DND-41 (cell line): ENCODE measurements around the gene HCAR3.

ENCODE experiments used
- ATAC-seq: fragments of 200-7000 bp; cut with Tn5 transposase; 3 replicates; pipeline ENCODE4 v1.9.1; 2021; ENCODE audit warnings: low read depth; ENCODE audit not compliant: insufficient read depth
- DNase-seq: peaks from one replicate; pipeline ENCODE4 v3.0.0-alpha.2; 2020
- H2AFZ ChIP-seq: 2 replicates; pipeline ENCODE4 v1.6.0; 2012; ENCODE audit warnings: low read depth, low read length
- H3K27ac ChIP-seq: 2 replicates; pipeline ENCODE4 v1.5.1; 2012; ENCODE audit warnings: low read length, inconsistent platforms
- H3K27me3 ChIP-seq: fragments of 200-600 bp; sonication (generic); 2 replicates; pipeline ENCODE4 v1.6.0; 2012; ENCODE audit warnings: low read length, mild to moderate bottlenecking, inconsistent platforms; ENCODE audit not compliant: insufficient read depth, poor library complexity
- H3K36me3 ChIP-seq: 2 replicates; pipeline ENCODE4 v1.5.1; 2012; ENCODE audit warnings: low read length, inconsistent platforms; ENCODE audit not compliant: insufficient read depth
- H3K4me1 ChIP-seq: 2 replicates; pipeline ENCODE4 v1.5.1; 2012; ENCODE audit warnings: mild to moderate bottlenecking, low read length; ENCODE audit not compliant: insufficient read depth
- H3K4me2 ChIP-seq: 2 replicates; pipeline ENCODE4 v1.6.0; 2012; ENCODE audit warnings: mild to moderate bottlenecking, moderate library complexity, low read length, inconsistent platforms; ENCODE audit not compliant: insufficient read depth
- H3K4me3 ChIP-seq, 2 experiments: fragments of 200-600 bp in 1 of 2; shearing (Covaris generic) in 1 of 2; 2 replicates each; pipeline ENCODE4 v1.5.1; 2012 to 2016; ENCODE audit warnings: inconsistent platforms in 2 of 2, low read length in 2 of 2, mild to moderate bottlenecking in 2 of 2, low read depth in 1 of 2, moderate library complexity in 1 of 2
- H3K79me2 ChIP-seq: 2 replicates; pipeline ENCODE4 v1.6.0; 2012; ENCODE audit warnings: low read length, inconsistent platforms; ENCODE audit not compliant: insufficient read depth
- H3K9ac ChIP-seq: 2 replicates; pipeline ENCODE4 v1.6.0; 2012; ENCODE audit warnings: low read depth, mild to moderate bottlenecking, inconsistent platforms, low read length, moderate library complexity
- H3K9me3 ChIP-seq: 2 replicates; pipeline ENCODE4 v1.5.1; 2012; ENCODE audit warnings: low read length, moderate library complexity, mild to moderate bottlenecking, inconsistent platforms; ENCODE audit not compliant: insufficient read depth, severe bottlenecking
- H4K20me1 ChIP-seq: 2 replicates; pipeline ENCODE4 v1.6.0; 2012; ENCODE audit warnings: low read length; ENCODE audit not compliant: insufficient read depth
- CTCF ChIP-seq: IDR thresholded peaks from 2 replicates; pipeline ENCODE4 v1.5.1; 2012; ENCODE audit warnings: borderline replicate concordance, low read length, moderate library complexity, mild to moderate bottlenecking; ENCODE audit not compliant: poor library complexity, severe bottlenecking; ENCODE audit errors: extremely low read depth
- EZH2 ChIP-seq: IDR thresholded peaks from 3 replicates; pipeline ENCODE4 v1.6.1; 2012; ENCODE audit warnings: borderline replicate concordance, low read depth, mild to moderate bottlenecking, moderate library complexity, low read length, inconsistent platforms; ENCODE audit not compliant: severe bottlenecking

HCAR3 gene

DNA sequence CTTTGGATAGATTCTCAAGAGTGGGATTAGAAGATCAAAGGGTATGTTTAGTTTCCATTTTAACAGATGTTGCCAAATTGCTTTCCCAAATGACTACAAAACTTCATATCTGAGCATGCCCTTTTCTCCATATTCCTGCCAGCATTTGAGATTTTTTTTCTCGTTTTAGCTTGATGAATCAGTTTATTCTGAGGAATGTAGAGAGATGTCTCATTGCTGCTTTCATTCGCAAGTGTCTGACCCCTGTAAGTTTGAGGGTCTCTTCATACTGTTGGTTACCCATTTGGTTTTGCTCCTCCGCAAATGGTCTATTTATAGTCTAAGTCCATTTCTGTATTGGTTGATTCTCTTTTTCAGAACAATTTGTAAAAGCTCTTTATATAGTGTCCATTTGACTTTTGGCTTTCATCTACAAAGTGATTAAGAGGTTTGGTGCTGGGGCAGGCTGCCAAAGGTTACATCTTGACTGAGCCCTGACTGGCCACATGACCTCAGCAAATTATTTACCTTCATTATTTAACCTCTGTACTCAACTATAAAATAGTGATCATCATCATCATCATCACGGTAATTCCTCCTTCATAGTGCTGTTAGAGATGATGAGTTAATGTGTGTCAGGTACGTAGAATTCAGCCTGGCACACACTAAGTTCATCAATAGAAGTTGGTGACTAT is 47.1 kb downstream of the HCAR3 start:
- TF ChIP-seq EZH2 (no peak), CTCF (no peak)
- H3K9ac ChIP-seq = no peak overlapping the region
- H3K36me3 ChIP-seq = no peaks in the 10 kb centered on the region
- H3K27ac ChIP-seq = no peak overlapping the region
- no peak overlapping the region for H3K4me2 ChIP-seq
- H3K79me2 ChIP-seq = no peaks in the 10 kb centered on the region
- ATAC-seq = no peak
- no peak for DNase-seq
- no peak overlapping the region for H2AFZ ChIP-seq
- H3K4me3 ChIP-seq = no peak overlapping the region
- no peaks in the 10 kb centered on the region for H4K20me1 ChIP-seq
- H3K9me3 ChIP-seq = no peaks in the 10 kb centered on the region
- H3K27me3 ChIP-seq = no peaks in the 10 kb centered on the region
- no peaks in the 10 kb centered on the region for H3K4me1 ChIP-seq

GRCh38 chr12:122668268-122668667 is 48.3 kb downstream of the HCAR3 start:
- TF ChIP-seq CTCF (no peak), EZH2 (no peak)
- Histone ChIP-seq H4K20me1 (no peaks in the 10 kb centered on the region), H3K79me2 (no peaks in the 10 kb centered on the region), H3K9me3 (no peaks in the 10 kb centered on the region), H3K27me3 (no peaks in the 10 kb centered on the region), H3K4me3 (no peak overlapping the region), H3K27ac (no peak overlapping the region), H3K4me1 (no peaks in the 10 kb centered on the region), H2AFZ (no peak overlapping the region), H3K4me2 (no peak overlapping the region), H3K36me3 (no peaks in the 10 kb centered on the region), H3K9ac (no peak overlapping the region)
- ATAC-seq (no peak), DNase-seq (no peak)

DNA sequence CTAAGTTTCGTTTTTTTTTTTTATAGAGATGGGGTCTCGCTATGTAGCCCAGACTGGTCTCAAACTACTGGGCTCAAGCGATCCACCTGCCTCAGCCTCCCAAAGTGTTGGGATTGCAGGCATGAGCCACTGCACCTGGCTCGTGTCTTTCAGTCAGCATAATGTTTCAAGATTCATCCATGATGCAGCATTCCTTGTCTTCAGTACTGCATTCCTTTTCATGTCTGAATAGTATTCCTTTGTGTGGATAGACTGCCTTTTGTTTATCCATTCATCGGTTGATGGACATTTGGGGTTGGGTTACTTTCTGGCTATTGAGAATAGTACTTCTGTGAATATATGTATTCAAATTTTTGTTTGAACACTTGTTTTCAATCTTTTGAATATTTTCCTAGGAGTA is 50.9 kb downstream of the HCAR3 start:
- Histone ChIP-seq H3K9me3 (no peaks in the 10 kb centered on the region), H3K4me1 (no peaks in the 10 kb centered on the region), H4K20me1 (no peaks in the 10 kb centered on the region), H3K9ac (no peak overlapping the region), H3K79me2 (no peaks in the 10 kb centered on the region), H3K27me3 (no peaks in the 10 kb centered on the region), H3K4me3 (no peak overlapping the region), H2AFZ (no peak overlapping the region), H3K4me2 (no peak overlapping the region), H3K36me3 (no peaks in the 10 kb centered on the region), H3K27ac (no peak overlapping the region)
- TF ChIP-seq CTCF (no peak), EZH2 (no peak)
- ATAC-seq = no peak
- DNase-seq = no peak
